ENCODE results near the gene LGALS7B.
"Not testable (repeated sequence)": the region's sequence is repeated elsewhere in the genome, so short reads cannot be mapped to it uniquely, and the experiment has no call there.

LGALS7B gene

DNA sequence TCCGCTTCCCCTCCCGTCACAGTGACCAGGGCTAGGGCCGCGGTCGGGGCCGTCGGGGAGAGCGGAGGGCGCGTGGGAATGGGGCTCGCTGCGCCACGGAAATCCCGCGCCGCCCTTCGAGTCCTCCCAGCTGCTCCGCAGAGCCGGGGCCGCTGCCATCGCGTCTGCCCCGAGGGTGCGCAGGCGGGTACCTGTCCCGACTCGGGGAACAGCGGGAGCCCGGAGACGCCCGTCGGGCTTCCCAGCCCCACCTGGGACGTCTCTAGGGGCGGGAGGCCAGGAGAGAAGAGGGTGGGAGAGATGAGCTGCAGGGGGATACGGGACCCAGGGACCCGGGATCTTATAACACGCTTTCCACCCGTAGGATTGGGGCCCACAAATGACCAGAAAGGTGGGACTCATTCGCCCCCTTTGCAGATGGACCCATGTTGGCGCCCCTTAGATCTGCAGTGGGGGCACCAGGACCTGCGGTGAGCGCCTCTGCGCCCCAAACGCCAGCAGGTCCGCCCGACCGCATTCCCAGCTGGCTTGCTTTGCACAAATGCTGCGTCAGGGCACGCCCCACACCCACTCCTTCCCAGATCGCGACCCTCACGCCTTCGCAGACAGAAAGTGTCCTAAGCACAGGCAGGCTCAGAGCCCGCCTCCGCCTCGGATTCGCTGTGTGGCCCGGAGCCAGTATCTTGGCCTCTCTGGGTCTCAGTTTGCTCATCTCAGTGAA is 18.6 kb upstream of the LGALS7B start:
- not testable (repeated sequence) for DNase-seq (ENCODE audit: low spot score)

DNA sequence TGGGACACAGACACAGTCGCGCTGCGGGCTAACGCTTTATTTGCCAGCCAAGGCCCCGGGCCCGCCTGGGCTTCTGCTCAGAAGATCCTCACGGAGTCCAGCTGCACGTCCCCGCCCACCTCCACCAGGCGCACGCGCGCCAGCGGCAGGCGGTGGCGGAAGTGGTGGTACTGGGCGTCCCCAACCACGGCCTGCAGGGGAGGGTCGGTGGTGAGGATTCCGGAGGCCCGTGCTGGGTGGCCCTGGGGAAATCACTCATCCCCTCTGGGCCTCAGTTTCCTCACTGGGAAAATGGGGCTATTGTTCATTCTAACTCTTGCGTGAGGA is 18.1 kb upstream of the LGALS7B start:
- DNase-seq (ENCODE audit: low spot score): not testable (repeated sequence)

GRCh38 chr19:38771569-38771968 is 17.4 kb upstream of the LGALS7B start:
- not testable (repeated sequence) for DNase-seq (ENCODE audit: low spot score)

DNA sequence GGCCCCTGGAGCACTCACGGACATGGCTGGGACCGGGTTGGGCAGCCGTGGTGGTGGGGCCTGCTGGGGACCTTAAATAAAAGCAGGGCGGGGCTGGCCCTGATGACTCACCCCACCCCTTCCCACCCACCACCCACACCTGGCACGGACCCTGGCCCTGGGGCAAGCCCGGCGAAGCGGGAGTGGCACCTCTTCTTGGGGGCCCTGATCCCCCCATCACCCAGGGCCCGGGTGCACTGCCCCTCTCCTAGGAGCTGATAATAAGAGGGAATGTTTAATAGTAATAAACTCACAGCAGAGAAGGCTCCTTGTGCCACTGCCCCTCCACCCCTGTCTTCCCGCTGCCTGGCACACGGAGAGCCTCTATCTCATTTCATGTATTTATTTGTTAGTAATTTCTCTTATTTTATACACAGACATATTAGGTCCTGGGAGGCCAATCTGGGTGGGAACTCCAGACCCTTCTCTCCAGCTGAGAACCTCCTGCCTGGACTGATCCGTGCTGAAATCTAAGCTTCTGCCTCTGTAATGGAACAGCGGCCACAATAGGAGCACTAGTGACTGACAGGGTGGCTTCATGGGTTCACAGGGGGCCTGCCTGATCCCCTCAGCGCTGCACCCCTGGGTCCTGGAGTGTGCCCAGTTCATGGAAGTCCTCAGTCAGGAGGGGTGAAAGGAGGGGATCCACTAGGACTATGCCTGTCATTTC is 15.4 kb upstream of the LGALS7B start, which contains the start of gene LGALS7:
LGALS7 (minus strand) TSS at position 49 of the 709 bp plus-strand sequence; CDS start at position 24, 25 bp downstream.
- DNase-seq (ENCODE audit: low spot score): no peak

DNA sequence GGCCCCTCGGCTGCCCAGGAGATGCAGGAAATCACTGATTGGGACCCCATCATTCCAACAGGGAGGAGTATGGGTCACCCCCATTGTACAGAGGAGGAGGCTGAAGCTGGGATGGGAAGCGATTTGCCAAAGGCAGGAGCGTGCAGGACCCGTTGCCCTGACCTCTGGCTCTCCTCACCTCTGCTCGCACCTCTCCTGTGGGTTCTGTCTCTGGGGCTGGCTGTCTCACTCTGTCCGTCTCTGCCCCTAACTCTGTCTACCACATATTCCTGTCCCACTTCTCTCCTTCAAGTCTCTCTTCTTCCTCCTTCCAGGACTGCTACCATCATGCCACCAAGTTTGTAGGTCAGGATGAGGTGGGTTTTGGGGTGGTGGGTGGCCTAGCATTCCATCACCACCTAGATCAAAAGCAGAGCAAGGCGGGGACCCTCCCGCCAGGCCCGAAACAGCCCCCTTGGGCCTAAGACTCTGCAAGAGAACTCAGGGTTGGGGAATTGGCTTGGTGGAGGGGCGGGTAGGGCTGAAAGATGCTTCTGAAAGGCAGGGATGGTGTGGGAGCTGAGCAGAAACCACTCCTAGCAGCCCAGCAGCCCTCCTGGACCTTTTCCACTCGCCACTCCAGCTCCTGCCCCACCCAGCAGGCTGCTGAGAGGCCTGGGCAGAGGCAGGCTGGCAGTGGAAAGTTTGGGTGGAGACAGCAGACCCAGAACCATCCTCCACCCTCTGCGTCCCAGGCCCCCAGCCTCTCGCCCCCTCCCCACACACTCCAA is 14.6 kb upstream of the LGALS7B start:
- DNase-seq (ENCODE audit: low spot score): no peak

DNA sequence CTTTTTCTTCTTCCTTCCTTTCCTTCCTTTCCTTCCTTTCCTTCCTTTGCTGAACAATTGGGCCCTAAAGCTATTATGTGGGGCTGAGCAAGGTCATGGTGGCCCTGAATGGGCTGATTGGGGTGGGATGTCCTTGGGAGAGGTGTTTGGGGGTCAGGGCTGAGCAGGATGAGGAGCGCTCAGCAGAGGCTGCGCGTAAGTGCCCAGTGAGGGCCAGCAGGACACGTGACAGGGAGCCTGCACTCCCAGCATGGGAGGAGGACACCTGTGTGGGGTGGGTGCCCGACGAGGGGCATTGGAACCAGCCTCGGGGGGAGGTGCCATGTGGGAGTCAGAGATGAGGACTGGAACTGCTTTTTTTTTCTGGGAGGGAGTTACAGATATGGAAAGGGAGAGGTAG is 10.3 kb upstream of the LGALS7B start:
- no peak for DNase-seq (ENCODE audit: low spot score)

- DNase-seq (ENCODE audit: low spot score): no peak
Observed at GRCh38 chr19:38780443-38780842, 8.6 kb upstream of the LGALS7B start.

- DNase-seq (ENCODE audit: low spot score): no peak
Observed at GRCh38 chr19:38781058-38781457, 7.9 kb upstream of the LGALS7B start.

DNA sequence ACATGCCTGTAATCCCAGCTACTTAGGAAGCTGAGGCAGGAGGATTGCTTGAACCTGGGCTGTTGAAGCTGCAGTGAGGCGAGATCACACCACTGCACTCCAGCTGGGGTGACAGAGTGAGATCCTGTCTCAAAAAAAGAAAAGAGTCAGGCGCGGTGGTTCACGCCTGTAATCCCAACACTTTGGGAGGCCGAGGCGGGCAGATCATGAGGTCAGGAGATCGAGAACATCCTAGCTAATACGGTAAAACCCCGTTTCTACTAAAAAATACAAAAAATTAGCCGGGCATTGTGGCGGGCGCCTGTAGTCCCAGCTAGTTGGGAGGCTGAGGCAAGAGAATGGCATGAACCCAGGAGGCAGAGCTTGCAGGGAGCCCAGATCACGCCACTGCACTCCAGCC is 6.8 kb upstream of the LGALS7B start:
- DNase-seq (ENCODE audit: low spot score): not testable (repeated sequence)

- no peak for DNase-seq (ENCODE audit: low spot score)
Observed at GRCh38 chr19:38784224-38784623, 4.8 kb upstream of the LGALS7B start.

DNA sequence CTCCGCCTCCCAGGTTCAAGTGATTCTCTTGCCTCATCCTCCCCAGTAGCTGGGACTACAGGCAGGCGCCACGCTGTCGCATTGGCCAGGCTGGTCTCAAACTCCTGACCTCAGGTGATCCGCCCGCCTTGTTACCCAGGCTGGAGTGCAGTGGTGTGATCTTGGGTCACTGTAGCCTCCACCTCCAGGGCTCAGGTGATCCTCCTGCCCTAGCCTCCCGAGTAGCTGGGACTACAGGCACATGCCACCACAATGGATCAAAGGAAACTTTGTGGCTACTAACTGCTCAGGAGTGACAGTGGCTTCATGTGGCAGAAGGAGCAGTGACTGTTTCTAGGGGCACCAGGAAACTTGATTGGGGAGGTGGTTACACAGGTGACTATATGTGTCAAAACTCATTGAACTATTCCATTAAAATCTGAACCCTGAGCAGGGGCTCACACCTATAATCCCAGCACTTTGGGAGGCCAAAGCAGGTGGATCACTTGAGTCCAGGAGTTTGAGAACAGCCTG is 3.8 kb upstream of the LGALS7B start:
- no peak for DNase-seq (ENCODE audit: low spot score)

DNA sequence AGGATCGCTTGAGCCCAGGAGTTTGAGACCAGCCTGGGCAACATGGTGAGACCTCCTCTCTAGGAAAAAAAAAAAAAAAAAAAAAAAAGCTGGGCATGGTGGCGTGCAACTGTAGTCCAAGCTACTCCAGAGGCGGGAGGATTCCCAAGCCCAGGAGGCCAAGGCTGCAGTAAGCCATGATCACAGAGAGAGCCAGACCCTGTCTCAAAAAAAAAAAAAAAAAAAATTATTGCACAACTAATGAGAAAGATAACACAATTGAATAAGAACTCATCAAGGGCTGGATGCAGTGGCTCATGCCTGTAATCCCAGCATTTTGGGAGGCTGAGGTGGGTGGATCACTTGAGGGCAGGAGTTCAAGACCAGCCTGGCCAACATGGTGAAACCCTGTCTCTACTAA is 2.9 kb upstream of the LGALS7B start:
- not testable (repeated sequence) for DNase-seq (ENCODE audit: low spot score)

- DNase-seq (ENCODE audit: low spot score): no peak
Observed at GRCh38 chr19:38786572-38787265, 2.3 kb upstream of the LGALS7B start.

DNA sequence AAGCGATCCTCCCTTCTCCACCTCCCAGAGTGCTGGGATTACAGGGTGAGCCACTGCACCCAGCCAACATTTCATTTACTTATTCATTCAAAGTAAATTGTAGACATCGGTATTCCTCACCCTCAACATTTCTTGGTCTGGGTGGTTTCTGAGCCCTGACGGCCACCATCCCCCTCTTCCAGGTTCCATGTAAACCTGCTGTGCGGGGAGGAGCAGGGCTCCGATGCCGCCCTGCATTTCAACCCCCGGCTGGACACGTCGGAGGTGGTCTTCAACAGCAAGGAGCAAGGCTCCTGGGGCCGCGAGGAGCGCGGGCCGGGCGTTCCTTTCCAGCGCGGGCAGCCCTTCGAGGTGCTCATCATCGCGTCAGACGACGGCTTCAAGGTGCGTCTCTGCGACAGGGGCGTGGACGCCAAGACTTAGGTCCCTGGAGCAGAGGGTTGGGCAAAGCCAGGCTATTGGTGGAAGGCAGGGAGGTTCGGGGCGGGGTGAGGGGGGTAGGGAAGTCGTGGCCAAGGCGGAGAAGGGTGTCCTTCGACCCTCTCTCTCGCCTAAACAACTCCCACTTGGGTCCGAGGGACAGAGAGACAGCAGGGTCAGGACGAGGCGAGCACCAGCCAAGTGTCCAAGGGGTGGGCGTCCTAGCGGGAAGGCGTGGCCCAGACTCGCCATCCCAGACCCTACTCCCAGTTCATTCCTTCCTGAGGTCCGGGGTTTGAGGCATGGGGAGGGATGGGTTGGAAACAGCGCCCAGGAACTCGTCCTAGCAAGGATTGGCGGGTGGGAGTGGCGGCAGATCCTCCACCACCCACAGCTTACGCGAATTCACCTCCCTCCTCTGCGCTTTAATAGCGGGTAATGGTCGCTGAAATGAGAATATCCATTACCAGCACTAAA is 1.8 kb downstream of the LGALS7B start:
- not testable (repeated sequence) for DNase-seq (ENCODE audit: low spot score)

DNA sequence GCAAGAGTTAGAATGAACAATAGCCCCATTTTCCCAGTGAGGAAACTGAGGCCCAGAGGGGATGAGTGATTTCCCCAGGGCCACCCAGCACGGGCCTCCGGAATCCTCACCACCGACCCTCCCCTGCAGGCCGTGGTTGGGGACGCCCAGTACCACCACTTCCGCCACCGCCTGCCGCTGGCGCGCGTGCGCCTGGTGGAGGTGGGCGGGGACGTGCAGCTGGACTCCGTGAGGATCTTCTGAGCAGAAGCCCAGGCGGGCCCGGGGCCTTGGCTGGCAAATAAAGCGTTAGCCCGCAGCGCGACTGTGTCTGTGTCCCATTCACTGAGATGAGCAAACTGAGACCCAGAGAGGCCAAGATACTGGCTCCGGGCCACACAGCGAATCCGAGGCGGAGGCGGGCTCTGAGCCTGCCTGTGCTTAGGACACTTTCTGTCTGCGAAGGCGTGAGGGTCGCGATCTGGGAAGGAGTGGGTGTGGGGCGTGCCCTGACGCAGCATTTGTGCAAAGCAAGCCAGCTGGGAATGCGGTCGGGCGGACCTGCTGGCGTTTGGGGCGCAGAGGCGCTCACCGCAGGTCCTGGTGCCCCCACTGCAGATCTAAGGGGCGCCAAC is 2.6 kb downstream of the LGALS7B start:
- DNase-seq (ENCODE audit: low spot score): not testable (repeated sequence)

- no peak for DNase-seq (ENCODE audit: low spot score)
Observed at GRCh38 chr19:38792250-38793111, 3.5 kb downstream of the LGALS7B start.

GRCh38 chr19:38793177-38793576 is 4.2 kb downstream of the LGALS7B start:
- DNase-seq (ENCODE audit: low spot score): no peak

GRCh38 chr19:38793671-38794070 is 4.7 kb downstream of the LGALS7B start:
- DNase-seq (ENCODE audit: low spot score): no peak

DNA sequence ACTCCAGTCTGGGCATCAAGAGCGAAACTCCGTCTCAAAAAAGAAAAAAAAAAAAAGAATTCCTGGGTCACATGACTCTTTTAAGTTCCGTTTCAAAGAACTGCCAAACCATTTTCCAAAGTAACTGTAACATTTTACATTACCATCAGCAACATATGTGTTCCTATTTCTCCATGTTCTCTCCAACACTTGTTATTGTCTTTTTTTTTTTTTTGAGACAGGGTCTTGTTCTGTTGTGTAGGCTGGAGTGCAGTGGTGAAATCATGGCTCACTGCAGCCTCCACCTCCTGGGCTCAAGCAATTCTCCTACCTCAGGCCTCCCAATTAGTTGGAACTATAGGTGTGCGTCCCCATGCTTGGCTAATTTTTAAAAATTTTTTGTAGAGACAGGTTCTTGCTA is 6.5 kb downstream of the LGALS7B start:
- DNase-seq (ENCODE audit: low spot score): no peak

GRCh38 chr19:38796154-38796553 is 7.2 kb downstream of the LGALS7B start:
- no peak for DNase-seq (ENCODE audit: low spot score)

Data from NAMALWA (cell line).